GM18907 (cell line): ENCODE data around the gene MAEA.

Source experiments
- ATAC-seq: cut with Tn5 transposase; IDR thresholded peaks from one replicate; pipeline ENCODE4 v1.9.1; 2021; ENCODE audit warnings: mild to moderate bottlenecking, moderate library complexity; ENCODE audit not compliant: unreplicated experiment

MAEA gene

GRCh38 chr4:1289207-1290164 is at the start of gene MAEA:
MAEA (plus strand) TSS chr4:1289891; CDS start chr4:1289914, 23 bp downstream.
- ATAC-seq, result peak; percentile 93

GRCh38 chr4:1239950-1240307 is 49.8 kb upstream of the MAEA start:
- ATAC-seq, result no peak

- no peak for ATAC-seq
Observed at GRCh38 chr4:1240721-1241465, 48.8 kb upstream of the MAEA start.

GRCh38 chr4:1241466-1241935 is 48.2 kb upstream of the MAEA start:
- ATAC-seq, result no peak

- no peak for ATAC-seq
Observed at GRCh38 chr4:1241936-1242505, 47.7 kb upstream of the MAEA start.

- no peak for ATAC-seq
Observed at GRCh38 chr4:1242506-1243450, 46.9 kb upstream of the MAEA start.

- ATAC-seq, result no peak
Observed at GRCh38 chr4:1243451-1244080, 46.1 kb upstream of the MAEA start.

- ATAC-seq, result no peak
Observed at GRCh38 chr4:1244081-1244977, 45.4 kb upstream of the MAEA start.

- ATAC-seq, result no peak
Observed at GRCh38 chr4:1244978-1245471, 44.7 kb upstream of the MAEA start.

- ATAC-seq, result no peak
Observed at GRCh38 chr4:1245481-1246051, 44.1 kb upstream of the MAEA start.

- no peak for ATAC-seq
Observed at GRCh38 chr4:1246111-1246881, 43.4 kb upstream of the MAEA start.

GRCh38 chr4:1246901-1247863 is 42.5 kb upstream of the MAEA start:
- ATAC-seq, result no peak

GRCh38 chr4:1247864-1248244 is 41.8 kb upstream of the MAEA start:
- ATAC-seq, result peak; percentile 24

- peak; percentile 42 for ATAC-seq
Observed at GRCh38 chr4:1248245-1249147, 41.2 kb upstream of the MAEA start, which contains the start of gene CTBP1. CTBP1 (minus strand) TSS chr4:1249130; CDS start chr4:1241331, 7,799 bp downstream.

- ATAC-seq, result peak; percentile 64
Observed at GRCh38 chr4:1249148-1249730, 40.5 kb upstream of the MAEA start.
